Measurements from ENCODE around the gene CEP120.

The CEP120 gene

DNA sequence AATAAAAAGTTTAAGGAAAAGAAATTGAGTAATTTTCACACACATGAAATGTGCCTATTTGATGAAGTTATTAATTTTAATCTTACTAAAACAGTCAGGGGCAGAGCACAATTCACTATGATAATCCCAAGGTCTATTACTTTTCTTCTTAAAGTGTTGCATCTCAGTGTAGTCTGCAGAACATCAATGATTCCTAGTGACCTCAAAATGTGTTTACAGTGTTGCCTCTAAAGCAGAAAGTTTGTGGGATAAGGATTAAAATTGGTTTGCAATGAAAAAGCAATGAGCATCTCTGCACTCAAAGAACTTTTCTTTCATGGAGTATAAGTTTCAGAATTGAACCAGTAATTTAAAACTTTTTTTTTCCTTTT lies 63.0 kb downstream of the CEP120 start:
- no peak for DNase-seq (ENCODE audit: low read depth)
- no peak for TF ChIP-seq CTCF (IDR thresholded peaks at IDR 0.05; ENCODE audit: control insufficient read depth, insufficient read depth, low read depth, low read length, missing control alignments)

GRCh38 chr5:123359454-123360200 lies 63.6 kb downstream of the CEP120 start:
- no peak for DNase-seq (ENCODE audit: low read depth)
- H3K4me3 ChIP-seq (ENCODE audit: control insufficient read depth, low read depth, low read length): no peak overlapping the region
- no peak for TF ChIP-seq CTCF (IDR thresholded peaks at IDR 0.05; ENCODE audit: control insufficient read depth, insufficient read depth, low read depth, low read length, missing control alignments)

More for the DNA sequence above, 63.0 kb downstream of the CEP120 start:
- H3K4me3 ChIP-seq (ENCODE audit: control insufficient read depth, low read depth, low read length): no peak overlapping the region

DNA sequence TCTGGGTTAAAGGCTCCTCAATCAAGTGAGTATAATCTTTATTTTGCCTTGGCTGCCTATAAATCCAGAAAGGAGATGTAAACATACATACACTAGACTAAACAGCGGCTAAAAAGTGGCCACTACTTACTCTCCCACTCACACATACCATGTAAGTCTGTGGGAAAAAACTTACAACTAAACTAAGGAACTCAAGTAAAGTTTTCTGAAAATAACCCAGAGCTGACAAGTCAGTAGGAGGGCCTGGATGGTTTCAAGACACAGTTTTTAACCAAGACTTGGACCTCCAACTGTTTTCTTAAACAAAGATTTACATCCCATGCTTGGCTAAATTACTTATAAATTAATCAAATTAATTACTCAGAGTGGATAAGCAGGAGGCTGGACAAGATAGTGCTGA lies 64.5 kb downstream of the CEP120 start:
- no peak for TF ChIP-seq CTCF (IDR thresholded peaks at IDR 0.05; ENCODE audit: control insufficient read depth, insufficient read depth, low read depth, low read length, missing control alignments)
- H3K4me3 ChIP-seq (ENCODE audit: control insufficient read depth, low read depth, low read length): no peak overlapping the region
- no peak for DNase-seq (ENCODE audit: low read depth)

DNA sequence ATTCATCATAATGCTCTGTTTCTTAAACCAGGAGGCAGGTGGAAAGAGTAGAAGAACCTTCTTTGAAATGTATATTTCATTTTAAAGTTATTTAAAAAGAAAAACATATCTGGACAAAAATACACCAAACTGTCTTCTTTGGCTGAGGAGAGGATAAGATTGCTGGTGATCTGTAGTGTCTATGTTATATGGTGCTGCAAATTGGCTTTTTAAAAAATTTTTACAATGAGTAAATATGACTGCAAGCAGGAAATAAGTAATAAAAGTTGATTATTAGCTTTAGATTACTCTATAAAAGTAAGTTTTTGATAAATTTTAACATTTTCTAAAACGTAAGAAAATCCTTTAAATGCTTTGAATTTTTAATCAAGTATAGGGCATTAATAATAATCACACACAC lies 64.9 kb downstream of the CEP120 start:
- TF ChIP-seq CTCF (IDR thresholded peaks at IDR 0.05; ENCODE audit: control insufficient read depth, insufficient read depth, low read depth, low read length, missing control alignments): no peak
- no peak overlapping the region for H3K4me3 ChIP-seq (ENCODE audit: control insufficient read depth, low read depth, low read length)
- DNase-seq (ENCODE audit: low read depth): no peak

DNA sequence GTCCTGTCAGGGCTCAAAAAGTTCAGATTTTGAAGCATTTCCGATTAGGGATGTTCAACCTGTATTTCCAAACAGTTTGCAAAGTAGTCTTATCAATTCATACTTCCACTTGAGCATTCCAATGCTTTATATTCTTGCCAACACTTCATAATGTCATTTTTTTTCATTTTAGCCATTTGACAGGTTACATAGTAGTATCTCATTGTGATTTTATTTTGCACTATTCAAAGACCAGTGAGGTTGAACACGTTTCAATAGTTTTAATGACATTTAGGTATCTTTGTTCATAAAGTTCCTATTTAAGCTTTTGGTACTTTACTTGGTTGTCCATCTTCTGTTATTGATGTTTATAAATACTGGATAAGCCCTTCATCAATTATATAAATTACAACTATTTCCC lies 71.4 kb downstream of the CEP120 start:
- TF ChIP-seq CTCF (IDR thresholded peaks at IDR 0.05; ENCODE audit: control insufficient read depth, insufficient read depth, low read depth, low read length, missing control alignments): no peak
- no peak for DNase-seq (ENCODE audit: low read depth)
- no peak overlapping the region for H3K4me3 ChIP-seq (ENCODE audit: control insufficient read depth, low read depth, low read length)

- no peak for DNase-seq (ENCODE audit: low read depth)
- no peak for TF ChIP-seq CTCF (IDR thresholded peaks at IDR 0.05; ENCODE audit: control insufficient read depth, insufficient read depth, low read depth, low read length, missing control alignments)
- no peak overlapping the region for H3K4me3 ChIP-seq (ENCODE audit: control insufficient read depth, low read depth, low read length)
Measured at GRCh38 chr5:123351240-123351639, 72.0 kb downstream of the CEP120 start.
